IMR-90 (cell line): ENCODE measurements around the gene FRMD4B. TPM values are rescaled to one million over a fixed set of nuclear protein-coding genes. Genes with fewer than 3 reads are reported as not detected.

Experiments used
- ATAC-seq: fragments of 200-7000 bp; cut with Tn5 transposase; 2 replicates; pipeline ENCODE4 v1.9.1; 2020; ENCODE audit warnings: low read depth, mild to moderate bottlenecking, moderate library complexity
- BruUV-seq: library from RNA; stranded (reverse); fragments of 400-500 nt; replicated peaks from 2 replicates; lab custom pipeline; 2021; lab: Mats Ljungman, UMichigan
- CTCF ChIA-PET: fragments of 300-600 bp; formaldehyde crosslinking; extraction: SDS; loops from one replicate; lab custom pipeline; 2021; ENCODE audit warnings: antibody characterized with exemption; lab: Yijun Ruan, JAX
- POLR2A ChIA-PET: fragments of 300-600 bp; sonication (Branson Sonifier 250); formaldehyde crosslinking; loops from one replicate; lab custom pipeline; 2022; ENCODE audit warnings: antibody characterized with exemption; ENCODE audit not compliant: unreplicated experiment; lab: Charles Lee
- DNase-seq: peaks from one replicate; pipeline ENCODE4 v3.0.0; 2013
- H2AFZ ChIP-seq: replicated peaks from 2 replicates; pipeline ENCODE3; 2013; ENCODE audit warnings: low read length, mild to moderate bottlenecking; ENCODE audit not compliant: poor library complexity
- H2AK5ac ChIP-seq: 2 replicates; pipeline ENCODE4 v1.6.1; 2013; ENCODE audit warnings: low read depth, low read length, inconsistent platforms
- H2AK9ac ChIP-seq: replicated peaks from 2 replicates; pipeline ENCODE3; 2013; ENCODE audit warnings: mild to moderate bottlenecking, low read depth, low read length, moderate library complexity; ENCODE audit not compliant: poor library complexity
- H2BK120ac ChIP-seq: 2 replicates; pipeline ENCODE4 v1.6.1; 2013; ENCODE audit warnings: low read depth, low read length, inconsistent platforms
- H2BK15ac ChIP-seq: 3 replicates; pipeline ENCODE4 v1.6.1; 2013; ENCODE audit warnings: low read depth, low read length, inconsistent platforms
- H2BK20ac ChIP-seq: 2 replicates; pipeline ENCODE4 v1.6.1; 2013; ENCODE audit warnings: low read depth, mild to moderate bottlenecking, inconsistent platforms, low read length, moderate library complexity
- H2BK5ac ChIP-seq: 2 replicates; pipeline ENCODE4 v1.6.1; 2013; ENCODE audit warnings: mild to moderate bottlenecking, low read depth, low read length, inconsistent platforms; ENCODE audit not compliant: poor library complexity, severe bottlenecking
- H3K14ac ChIP-seq: replicated peaks from 2 replicates; pipeline ENCODE4 v1.6.1; 2013; ENCODE audit warnings: low read depth, low read length, inconsistent platforms
- H3K18ac ChIP-seq: 2 replicates; pipeline ENCODE4 v1.6.1; 2013; ENCODE audit warnings: low read depth, low read length, control low read depth
- H3K23ac ChIP-seq: 2 replicates; pipeline ENCODE4 v1.6.1; 2013; ENCODE audit warnings: low read depth, low read length, inconsistent platforms
- H3K27ac ChIP-seq: 2 replicates; pipeline ENCODE4 v1.5.1; 2013; ENCODE audit warnings: mild to moderate bottlenecking, control low read depth, low read length; ENCODE audit not compliant: insufficient read depth
- H3K27me3 ChIP-seq: 2 replicates; pipeline ENCODE4 v1.6.1; 2013; ENCODE audit warnings: low read length; ENCODE audit not compliant: control insufficient read depth, insufficient read depth
- H3K36me3 ChIP-seq: 2 replicates; pipeline ENCODE4 v1.6.1; 2013; ENCODE audit warnings: low read length, mixed read lengths; ENCODE audit not compliant: control insufficient read depth, insufficient read depth
- H3K4ac ChIP-seq: 2 replicates; pipeline ENCODE4 v1.6.1; 2013; ENCODE audit warnings: low read depth, low read length, inconsistent platforms
- H3K4me1 ChIP-seq: 2 replicates; pipeline ENCODE4 v1.6.1; 2013; ENCODE audit warnings: low read length, mixed read lengths; ENCODE audit not compliant: control insufficient read depth, insufficient read depth
- H3K4me2 ChIP-seq: 2 replicates; pipeline ENCODE4 v1.6.1; 2013; ENCODE audit warnings: low read depth, mild to moderate bottlenecking, control low read depth, low read length, moderate library complexity
- H3K4me3 ChIP-seq: 2 replicates; pipeline ENCODE4 v1.5.1; 2013; ENCODE audit warnings: low read depth, mild to moderate bottlenecking, control low read depth, low read length, moderate library complexity; ENCODE audit not compliant: insufficient read depth
- H3K56ac ChIP-seq: 2 replicates; pipeline ENCODE4 v1.6.1; 2013; ENCODE audit warnings: low read length, inconsistent platforms; ENCODE audit not compliant: insufficient read depth; ENCODE audit errors: extremely low read depth
- H3K79me1 ChIP-seq, 2 experiments: 2 replicates each; pipeline ENCODE4 v1.6.1; 2013; ENCODE audit warnings: low read length in 2 of 2, inconsistent platforms in 1 of 2, low read depth in 1 of 2
- H3K9ac ChIP-seq: 2 replicates; pipeline ENCODE4 v1.6.1; 2013; ENCODE audit warnings: low read depth, low read length, control low read depth
- H3K9me1 ChIP-seq: 2 replicates; pipeline ENCODE4 v1.6.1; 2013; ENCODE audit warnings: low read length, inconsistent platforms; ENCODE audit not compliant: insufficient read depth
- H3K9me3 ChIP-seq: 2 replicates; pipeline ENCODE4 v1.6.1; 2013; ENCODE audit warnings: low read length; ENCODE audit not compliant: control insufficient read depth, insufficient read depth
- H4K20me1 ChIP-seq: 2 replicates; pipeline ENCODE4 v1.6.1; 2013; ENCODE audit warnings: low read length, inconsistent platforms; ENCODE audit not compliant: insufficient read depth
- H4K5ac ChIP-seq: 2 replicates; pipeline ENCODE4 v1.6.1; 2013; ENCODE audit warnings: mild to moderate bottlenecking, low read depth, low read length, control low read depth
- H4K8ac ChIP-seq, 2 experiments: 2 replicates each; pipeline ENCODE4 v1.6.1; 2013; ENCODE audit warnings: low read depth in 2 of 2, low read length in 2 of 2, control low read depth in 1 of 2, inconsistent platforms in 1 of 2
- H4K91ac ChIP-seq: 2 replicates; pipeline ENCODE4 v1.6.1; 2013; ENCODE audit warnings: low read depth, low read length, inconsistent platforms; ENCODE audit not compliant: insufficient read depth
- CHD1 ChIP-seq: IDR thresholded peaks from 2 replicates; pipeline ENCODE4 v1.6.1; 2012; ENCODE audit warnings: low read depth, low read length, improper control_type of control experiment
- FOS ChIP-seq: fragments of 150-350 bp; IDR thresholded peaks from 2 replicates; pipeline ENCODE4 v1.6.1; 2016; ENCODE audit warnings: low read depth, low read length
- MAFK ChIP-seq: IDR thresholded peaks from 2 replicates; pipeline ENCODE4 v1.6.1; 2012; ENCODE audit warnings: low read depth, low read length, improper control_type of control experiment
- RAD21 ChIP-seq: IDR thresholded peaks from 2 replicates; pipeline ENCODE4 v1.6.1; 2012; ENCODE audit warnings: low read length, improper control_type of control experiment
- RCOR1 ChIP-seq: IDR thresholded peaks from 2 replicates; pipeline ENCODE4 v1.6.1; 2012; ENCODE audit warnings: mild to moderate bottlenecking, low read length, improper control_type of control experiment; ENCODE audit not compliant: insufficient replicate concordance
- WGBS, 2 experiments: methylation state at CpG; one replicate each; pipeline versions ENCODE4 v1.1.5 to v1.1.7; 2013; ENCODE audit warnings: missing lambda C conversion rate in 2 of 2; ENCODE audit not compliant: insufficient read length in 1 of 2; ENCODE audit errors: extremely low coverage in 2 of 2; 5-methylcytosine and 5-hydroxymethylcytosine counted together
- dilution Hi-C: fragments of 300-500 bp; cut with HindIII; formaldehyde crosslinking; loops from one replicate; pipeline ENCODE4 v1.14.3; 2018; ENCODE audit warnings: low sequenced_read_pairs; ENCODE audit not compliant: unreplicated experiment
- in situ Hi-C: fragments of 300-500 bp; cut with MboI; formaldehyde crosslinking; loops from 3 replicates; pipeline ENCODE4 v1.14.3; 2019; ENCODE audit warnings: low sequenced_read_pairs, inconsistent platforms, mixed read lengths
- intact Hi-C: fragments of 100-400 bp; cut with micrococcal nuclease; formaldehyde crosslinking; loops from 2 replicates; pipeline ENCODE4 v1.10.0; 2022
- polyA plus RNA-seq, 3 experiments: library from polyadenylated mRNA; depleted of rRNA; stranded (reverse); fragments of >200 nt; gene quantifications; 2 replicates each; pipeline ENCODE4 v1.2.3, GENCODE V29; 2012; ENCODE audit warnings: low replicate concordance in 1 of 3
- total RNA-seq: library from RNA; depleted of rRNA; stranded (reverse); fragments of >200 nt; gene quantifications from 2 replicates; pipeline ENCODE4 v1.2.3, GENCODE V29; 2012

Gene FRMD4B
- total and polyA plus RNA-seq, 2 of the 4 experiments (the other 2 are of a cell fraction), result 0.14 to 0.36 TPM

- Histone ChIP-seq H3K4me1 (no peaks in the 10 kb centered on the region), H3K9ac (no peak overlapping the region), H2AK9ac (no peak overlapping the region), H3K27ac (no peak overlapping the region), H3K79me1 (no peaks in the 10 kb centered on the region), H2AK5ac (no peak overlapping the region), H3K14ac (no peak overlapping the region), H4K91ac (no peak overlapping the region), H4K5ac (no peak overlapping the region), H3K23ac (no peak overlapping the region), H3K9me3 (no peaks in the 10 kb centered on the region), H2BK120ac (no peak overlapping the region), H3K4me3 (no peak overlapping the region), H3K9me1 (no peaks in the 10 kb centered on the region), H4K20me1 (no peaks in the 10 kb centered on the region), H2BK5ac (no peak overlapping the region), H3K27me3 (peaks cover 22% of the 10 kb centered on the region), H3K18ac (no peak overlapping the region), H3K4me2 (no peak overlapping the region), H3K4ac (no peak overlapping the region), H3K36me3 (no peaks in the 10 kb centered on the region), H4K8ac (no peak overlapping the region), H2BK15ac (no peak overlapping the region), H2AFZ (no peak overlapping the region), H3K56ac (no peak overlapping the region), H2BK20ac (no peak overlapping the region)
- CTCF ChIA-PET, result no interaction called here
- intact Hi-C loops (no loop called here), in situ Hi-C loops (no loop called here), dilution Hi-C loops (no loop called here)
- WGBS, 2 experiments, result no CpG with 5 or more reads among the region's 4 CpGs
- no TSS peak for BruUV-seq
- TF ChIP-seq CHD1, result no peak
- TF ChIP-seq RAD21, result no peak
- no peak for TF ChIP-seq MAFK
- TF ChIP-seq FOS, result no peak
- TF ChIP-seq RCOR1, result no peak
- POLR2A ChIA-PET, result no interaction called here
- ATAC-seq, result no peak
- no peak for DNase-seq
These were observed 2.4 kb upstream of the FRMD4B start for GRCh38 chr3:69388241-69388640.
